ENCODE results near the gene CALY. TPM values are rescaled to one million over a fixed set of nuclear protein-coding genes. Genes with fewer than 3 reads are reported as not detected.
"Not testable (repeated sequence)": the region's sequence is repeated elsewhere in the genome, so short reads cannot be mapped to it uniquely, and the experiment has no call there.

CALY gene
- total RNA-seq, 1 experiment from 2014 or later: not detected

DNA sequence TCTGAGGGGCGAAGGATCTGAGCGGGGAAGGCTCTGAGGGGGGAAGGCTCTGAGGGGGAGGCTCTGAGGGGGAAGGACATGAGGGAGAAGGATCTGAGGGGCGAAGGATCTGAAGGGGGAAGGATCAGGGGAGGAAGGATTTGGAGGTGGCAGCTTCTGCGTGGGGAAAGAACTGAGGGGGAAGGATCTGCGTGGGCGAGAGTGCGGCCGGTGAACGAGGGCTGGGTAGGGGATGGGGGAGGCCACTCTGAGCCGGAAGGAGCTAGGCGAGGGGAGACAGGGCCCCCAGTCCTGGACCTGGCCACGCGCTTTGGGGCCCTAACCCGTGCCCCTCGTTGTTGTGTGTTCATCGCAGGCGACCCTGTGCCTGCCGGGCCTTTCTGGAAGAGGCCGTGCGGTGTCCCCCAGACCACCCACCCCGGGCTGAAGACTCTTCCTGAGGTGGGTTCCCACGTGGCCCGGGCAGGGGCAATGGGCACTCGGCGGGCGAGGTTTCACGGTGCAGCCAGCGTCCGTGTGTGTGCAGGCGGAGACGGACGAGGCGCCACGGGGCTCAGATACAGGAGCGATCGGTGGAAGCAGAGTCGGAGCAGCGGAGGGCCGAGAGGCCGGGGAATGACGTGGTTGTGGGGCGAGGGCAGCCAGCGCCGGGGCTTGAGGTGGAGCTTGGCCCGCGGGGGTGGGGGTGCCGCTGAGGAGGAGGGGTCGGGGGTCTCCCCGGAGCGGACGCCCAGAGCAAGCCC lies 2.0 kb downstream of the CALY start:
- H3K4me3 ChIP-seq: no peak overlapping the region
- H3K9me3 ChIP-seq (replicated peaks): no peaks in the 10 kb centered on the region
- no peak overlapping the region for H3K27ac ChIP-seq
- H3K36me3 ChIP-seq: no peaks in the 10 kb centered on the region
- H3K27me3 ChIP-seq: no peaks in the 10 kb centered on the region
- DNase-seq: no peak
- no peaks in the 10 kb centered on the region for H3K4me1 ChIP-seq

GRCh38 chr10:133332936-133333699 lies 3.6 kb downstream of the CALY start:
- Histone ChIP-seq H3K36me3 (no peaks in the 10 kb centered on the region), H3K4me1 (no peaks in the 10 kb centered on the region; the same call in 1 of the 2 replicates), H3K27ac (no peak overlapping the region), H3K9me3 (replicated peaks) (no peaks in the 10 kb centered on the region), H3K4me3 (no peak overlapping the region), H3K27me3 (no peaks in the 10 kb centered on the region)
- no peak for DNase-seq

DNA sequence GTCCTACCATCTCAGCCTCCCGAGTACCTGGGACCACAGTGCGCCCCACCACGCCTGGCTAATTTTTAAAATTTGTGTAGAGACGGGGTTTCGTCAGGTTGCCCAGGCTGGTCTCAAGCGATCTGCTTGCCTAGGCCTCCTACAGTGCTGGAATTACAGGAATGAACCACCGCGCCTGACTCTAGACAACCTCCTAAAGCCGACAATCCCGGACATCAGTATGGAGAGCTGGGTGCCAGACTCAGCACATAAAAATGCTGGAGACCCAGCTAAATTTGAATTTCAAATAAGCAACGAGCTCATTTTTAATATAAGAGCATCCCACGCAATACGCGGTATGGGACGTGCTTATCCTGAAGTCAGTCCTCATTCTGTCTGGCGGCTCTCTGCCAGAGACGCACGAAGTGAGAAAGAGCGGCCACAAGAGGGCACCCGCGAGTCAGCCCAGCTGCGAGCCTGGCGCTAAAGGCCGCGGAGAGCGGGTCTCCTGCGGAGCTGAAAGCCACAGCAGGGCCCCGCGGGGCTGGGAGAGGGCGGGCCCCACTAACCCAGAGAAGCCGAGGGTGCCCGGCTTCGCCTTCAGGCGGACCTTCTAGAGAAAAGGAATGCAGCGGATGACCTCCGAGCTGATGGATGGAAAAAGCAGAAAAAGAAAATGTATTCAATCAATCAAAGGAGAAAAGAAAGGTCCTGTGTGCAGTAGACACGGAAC lies 7.0 kb downstream of the CALY start:
- DNase-seq: peak; percentile 72 to 84
- H3K36me3 ChIP-seq: no peaks in the 10 kb centered on the region
- H3K27ac ChIP-seq: no peak overlapping the region
- no peaks in the 10 kb centered on the region for H3K9me3 ChIP-seq (replicated peaks)
- no peaks in the 10 kb centered on the region for H3K27me3 ChIP-seq
- H3K4me3 ChIP-seq: no peak overlapping the region
- H3K4me1 ChIP-seq: no peaks in the 10 kb centered on the region; the same call in none of the 2 replicates

DNA sequence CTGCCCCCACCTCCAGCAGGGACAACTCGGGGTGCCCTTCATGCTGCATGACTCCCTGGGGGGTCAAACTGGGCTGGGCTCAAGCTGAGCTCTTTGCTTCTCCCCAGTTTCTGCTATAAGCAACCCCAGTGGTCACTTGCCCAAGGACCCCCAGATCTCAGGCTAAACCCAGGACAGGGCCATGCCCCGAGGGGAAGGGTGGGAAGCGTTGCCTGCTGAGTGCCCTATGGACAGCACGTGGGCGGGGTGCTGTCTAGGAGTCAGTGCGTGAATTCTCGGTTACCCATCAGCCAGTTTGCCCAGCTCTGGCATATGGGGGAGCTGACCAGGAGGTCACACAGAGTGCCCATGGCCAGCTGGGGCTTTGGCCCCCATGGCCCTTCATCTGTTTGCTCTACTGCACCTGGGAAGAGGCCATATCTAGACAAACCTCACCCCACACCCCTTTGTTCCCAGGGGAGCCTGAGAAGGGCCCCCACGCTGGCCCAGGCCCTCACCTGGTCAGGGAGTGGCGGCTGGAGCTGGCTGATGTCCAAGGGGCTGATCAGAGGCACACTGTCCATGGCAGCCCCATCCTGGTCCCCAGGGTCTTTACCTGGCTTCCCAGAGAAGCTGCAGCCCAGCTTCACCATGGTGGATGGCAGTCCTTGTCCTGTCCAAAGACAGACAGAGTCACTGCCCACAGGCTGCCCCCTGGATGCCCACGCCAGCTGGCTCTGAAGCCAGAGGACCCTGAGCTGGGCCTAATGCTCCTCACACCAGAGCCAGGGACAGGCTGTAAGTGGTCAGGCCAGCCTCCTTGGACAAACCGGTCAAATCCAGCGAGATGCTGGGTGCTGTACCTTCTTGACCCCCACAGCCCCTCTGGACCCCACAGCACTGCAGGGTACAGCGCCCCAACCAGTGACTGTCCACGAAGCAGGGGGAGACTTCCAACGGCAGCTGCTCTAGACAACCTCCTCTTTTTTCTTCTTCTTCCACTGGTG lies 8.0 kb downstream of the CALY start:
- Histone ChIP-seq H3K4me3 (no peak overlapping the region), H3K27me3 (no peaks in the 10 kb centered on the region), H3K36me3 (no peaks in the 10 kb centered on the region), H3K4me1 (no peaks in the 10 kb centered on the region; the same call in none of the 2 replicates), H3K9me3 (replicated peaks) (no peaks in the 10 kb centered on the region), H3K27ac (no peak overlapping the region)
- DNase-seq: no peak

GRCh38 chr10:133327651-133328357 lies 8.9 kb downstream of the CALY start:
- H3K4me1 ChIP-seq: no peaks in the 10 kb centered on the region; the same call in none of the 2 replicates
- H3K36me3 ChIP-seq: no peaks in the 10 kb centered on the region
- no peak overlapping the region for H3K4me3 ChIP-seq
- peak; percentile 40 to 42 for DNase-seq
- no peaks in the 10 kb centered on the region for H3K9me3 ChIP-seq (replicated peaks)
- H3K27ac ChIP-seq: no peak overlapping the region
- no peaks in the 10 kb centered on the region for H3K27me3 ChIP-seq

GRCh38 chr10:133326745-133327650 lies 9.7 kb downstream of the CALY start:
- H3K4me3 ChIP-seq: no peak overlapping the region
- H3K36me3 ChIP-seq: no peaks in the 10 kb centered on the region
- H3K27ac ChIP-seq: no peak overlapping the region
- no peaks in the 10 kb centered on the region; the same call in none of the 2 replicates for H3K4me1 ChIP-seq
- no peaks in the 10 kb centered on the region for H3K9me3 ChIP-seq (replicated peaks)
- DNase-seq: no peak
- no peaks in the 10 kb centered on the region for H3K27me3 ChIP-seq

DNA sequence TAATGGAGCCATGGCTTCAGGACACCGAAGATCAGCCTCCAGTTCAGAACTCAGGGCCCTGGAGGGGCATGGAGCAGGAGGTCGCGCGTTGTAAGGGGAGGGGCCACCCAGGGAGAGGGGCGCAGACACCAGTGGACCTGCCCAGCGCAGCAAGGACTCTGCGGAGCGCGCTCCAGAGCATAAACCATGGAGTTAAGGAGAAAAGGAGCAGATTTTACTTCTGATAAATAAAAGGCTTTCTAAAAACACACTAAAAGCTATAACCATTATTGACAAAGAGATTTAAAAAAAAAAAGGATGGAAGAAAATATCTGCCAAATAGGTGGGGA lies 10.5 kb downstream of the CALY start:
- no peak for DNase-seq
- H3K27me3 ChIP-seq: no peaks in the 10 kb centered on the region
- H3K4me1 ChIP-seq: no peaks in the 10 kb centered on the region; the same call in none of the 2 replicates
- H3K9me3 ChIP-seq (replicated peaks): no peaks in the 10 kb centered on the region
- H3K27ac ChIP-seq: no peak overlapping the region
- H3K36me3 ChIP-seq: no peaks in the 10 kb centered on the region
- no peak overlapping the region for H3K4me3 ChIP-seq

DNA sequence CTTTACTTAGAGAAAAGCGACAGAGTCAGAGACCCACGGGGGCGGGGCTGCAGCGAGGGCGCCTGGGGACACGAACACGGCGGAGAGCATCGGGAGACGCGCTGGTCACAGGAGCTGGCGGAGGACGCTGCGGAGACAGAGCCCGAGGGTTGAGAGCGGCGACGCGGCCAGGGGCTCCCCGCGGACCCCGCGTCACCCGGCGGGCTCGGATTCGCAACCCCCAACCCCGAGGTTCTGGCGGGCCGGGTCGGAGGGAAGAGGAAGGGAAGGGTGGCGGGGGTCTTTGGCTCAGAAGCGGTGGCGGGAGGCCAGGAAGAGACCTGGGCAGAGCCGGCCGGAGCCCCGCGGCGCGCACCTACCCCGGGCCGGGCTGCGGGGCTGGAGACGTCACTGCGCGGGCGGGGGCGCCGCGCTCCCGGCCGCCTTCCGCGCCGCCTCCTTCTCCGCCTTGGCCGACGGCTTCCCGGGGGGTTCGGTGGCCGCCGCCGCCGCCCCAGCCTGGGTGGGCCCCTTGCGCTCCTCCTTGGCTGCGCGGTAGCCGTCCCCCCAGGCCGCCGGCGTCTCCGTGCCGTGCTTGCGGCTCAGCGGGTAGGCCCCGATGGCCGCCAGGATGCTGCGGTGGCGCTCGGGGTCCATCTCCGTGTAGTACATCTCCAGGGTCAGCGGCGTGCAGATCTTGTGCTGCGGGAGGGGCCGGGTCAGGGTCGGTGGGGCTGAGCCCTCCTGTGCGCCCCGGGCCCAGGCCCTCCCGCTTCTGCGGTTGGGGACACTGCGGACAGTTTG lies 11.1 kb downstream of the CALY start:
- Histone ChIP-seq H3K27me3 (no peaks in the 10 kb centered on the region), H3K36me3 (no peaks in the 10 kb centered on the region), H3K9me3 (replicated peaks) (no peaks in the 10 kb centered on the region), H3K27ac (no peak overlapping the region), H3K4me3 (no peak overlapping the region), H3K4me1 (no peaks in the 10 kb centered on the region; the same call in none of the 2 replicates)
- DNase-seq: no peak

DNA sequence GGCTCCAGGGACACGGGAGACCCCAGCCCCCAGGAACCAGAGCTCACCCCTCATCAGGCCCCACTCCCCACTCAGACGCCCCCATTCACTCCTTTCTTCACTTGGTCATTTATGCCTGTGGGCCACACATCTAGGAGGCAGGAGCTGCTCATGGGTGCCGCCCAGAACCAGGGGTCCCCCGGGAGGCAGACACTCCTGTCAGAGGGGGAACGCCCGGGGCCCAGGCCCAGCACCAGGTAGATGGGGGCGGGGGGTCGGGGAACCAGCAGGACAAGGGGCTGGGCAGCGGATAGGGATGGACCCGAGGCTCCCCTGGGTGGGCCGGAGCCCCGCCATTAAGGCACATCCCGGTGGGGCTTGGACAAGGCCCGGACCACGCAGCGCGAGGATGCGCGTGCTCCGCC lies 11.8 kb downstream of the CALY start:
- H3K36me3 ChIP-seq: no peaks in the 10 kb centered on the region
- no peak for DNase-seq
- no peak overlapping the region for H3K27ac ChIP-seq
- no peak overlapping the region for H3K4me3 ChIP-seq
- H3K27me3 ChIP-seq: no peaks in the 10 kb centered on the region
- no peaks in the 10 kb centered on the region; the same call in none of the 2 replicates for H3K4me1 ChIP-seq
- H3K9me3 ChIP-seq (replicated peaks): no peaks in the 10 kb centered on the region

- DNase-seq: peak; percentile 39 to 59
- Histone ChIP-seq H3K27ac (no peak overlapping the region), H3K36me3 (no peaks in the 10 kb centered on the region), H3K4me1 (no peaks in the 10 kb centered on the region; the same call in 1 of the 2 replicates), H3K4me3 (no peak overlapping the region), H3K27me3 (no peaks in the 10 kb centered on the region), H3K9me3 (replicated peaks) (no peaks in the 10 kb centered on the region)
Measured at GRCh38 chr10:133324198-133324792, 12.4 kb downstream of the CALY start.

DNA sequence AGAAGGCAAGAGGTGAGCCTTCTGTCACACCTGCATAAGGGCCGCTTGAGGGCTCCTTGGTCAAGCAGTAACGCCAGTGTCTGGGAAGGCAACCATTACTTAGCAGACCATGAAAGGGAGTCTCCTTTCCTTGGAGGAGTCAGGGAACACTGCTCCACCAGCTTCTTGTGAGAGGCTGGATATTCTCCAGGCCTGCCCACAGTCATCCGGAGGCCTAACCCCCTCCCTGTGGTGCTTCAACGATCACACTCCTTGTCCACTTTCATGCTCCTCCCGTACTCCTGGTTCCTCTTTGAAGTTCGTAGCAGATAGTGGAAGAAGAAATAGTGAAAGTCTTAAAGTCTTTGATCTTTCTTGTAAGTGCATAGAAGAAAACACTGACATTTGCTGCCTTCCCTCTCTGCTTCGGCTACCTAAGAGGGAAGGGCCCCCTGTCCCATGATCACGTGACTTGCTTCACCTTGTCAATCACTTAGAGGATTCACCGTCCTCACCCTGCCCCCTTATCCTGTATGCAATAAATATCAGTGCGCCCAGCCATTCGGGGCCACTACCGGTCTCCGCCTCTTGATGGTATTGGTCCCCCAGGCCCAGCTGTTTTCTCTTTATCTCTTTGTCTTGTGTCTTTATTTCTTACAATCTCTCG lies 14.5 kb downstream of the CALY start:
- H3K9me3 ChIP-seq (replicated peaks); DNase-seq; H3K27me3 ChIP-seq; H3K27ac ChIP-seq; H3K4me1 ChIP-seq; H3K4me3 ChIP-seq; H3K36me3 ChIP-seq: not testable (repeated sequence)
